ENCODE results near the gene NME5.

Gene NME5

DNA sequence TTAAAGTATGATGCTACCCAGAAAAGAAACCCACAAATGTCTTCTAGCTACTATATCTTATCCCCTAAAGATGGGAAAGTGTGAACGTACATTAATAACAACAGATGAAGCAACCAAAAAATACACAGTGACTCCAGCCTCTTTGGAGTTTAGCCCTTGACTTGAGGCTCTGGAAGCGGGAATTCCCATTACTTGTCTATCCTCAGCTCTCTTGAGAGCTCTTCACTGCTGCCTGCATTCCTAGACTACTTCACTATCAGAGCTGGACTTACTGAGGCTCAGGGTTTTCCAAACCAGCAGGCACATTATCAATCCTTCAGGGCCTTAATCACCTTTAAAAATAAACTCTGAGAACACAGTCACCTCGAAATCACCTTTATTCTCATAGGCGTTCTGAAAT lies 1.0 kb upstream of the NME5 start:
- no peak for DNase-seq (ENCODE audit: low read depth)
- H3K4me3 ChIP-seq (ENCODE audit: low read depth, low read length), result no peak overlapping the region
- TF ChIP-seq, protein P1, sequence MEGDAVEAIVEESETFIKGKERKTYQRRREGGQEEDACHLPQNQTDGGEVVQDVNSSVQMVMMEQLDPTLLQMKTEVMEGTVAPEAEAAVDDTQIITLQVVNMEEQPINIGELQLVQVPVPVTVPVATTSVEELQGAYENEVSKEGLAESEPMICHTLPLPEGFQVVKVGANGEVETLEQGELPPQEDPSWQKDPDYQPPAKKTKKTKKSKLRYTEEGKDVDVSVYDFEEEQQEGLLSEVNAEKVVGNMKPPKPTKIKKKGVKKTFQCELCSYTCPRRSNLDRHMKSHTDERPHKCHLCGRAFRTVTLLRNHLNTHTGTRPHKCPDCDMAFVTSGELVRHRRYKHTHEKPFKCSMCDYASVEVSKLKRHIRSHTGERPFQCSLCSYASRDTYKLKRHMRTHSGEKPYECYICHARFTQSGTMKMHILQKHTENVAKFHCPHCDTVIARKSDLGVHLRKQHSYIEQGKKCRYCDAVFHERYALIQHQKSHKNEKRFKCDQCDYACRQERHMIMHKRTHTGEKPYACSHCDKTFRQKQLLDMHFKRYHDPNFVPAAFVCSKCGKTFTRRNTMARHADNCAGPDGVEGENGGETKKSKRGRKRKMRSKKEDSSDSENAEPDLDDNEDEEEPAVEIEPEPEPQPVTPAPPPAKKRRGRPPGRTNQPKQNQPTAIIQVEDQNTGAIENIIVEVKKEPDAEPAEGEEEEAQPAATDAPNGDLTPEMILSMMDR (conservative IDR thresholded peaks at IDR 0.05; ENCODE audit: low read depth, low read length), result no peak

DNA sequence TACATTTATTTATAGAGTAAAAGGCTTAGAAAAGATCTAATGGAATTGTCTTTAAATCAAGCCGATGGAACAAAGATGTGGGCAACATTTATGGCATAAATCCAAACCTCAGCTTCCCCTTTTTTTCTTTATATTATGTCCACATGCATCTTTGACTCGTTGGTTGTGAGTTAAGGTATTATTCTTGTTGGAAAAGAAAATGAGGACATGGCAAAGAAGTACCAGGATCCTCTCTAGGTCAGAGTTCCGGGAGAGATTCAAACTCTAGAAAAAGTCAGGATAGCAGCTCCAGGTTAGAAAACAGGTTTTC lies 508 bp upstream of the NME5 start:
- no peak for DNase-seq (ENCODE audit: low read depth)
- TF ChIP-seq, protein P1 (conservative IDR thresholded peaks at IDR 0.05; ENCODE audit: low read depth, low read length), result no peak
- no peak overlapping the region for H3K4me3 ChIP-seq (ENCODE audit: low read depth, low read length)

DNA sequence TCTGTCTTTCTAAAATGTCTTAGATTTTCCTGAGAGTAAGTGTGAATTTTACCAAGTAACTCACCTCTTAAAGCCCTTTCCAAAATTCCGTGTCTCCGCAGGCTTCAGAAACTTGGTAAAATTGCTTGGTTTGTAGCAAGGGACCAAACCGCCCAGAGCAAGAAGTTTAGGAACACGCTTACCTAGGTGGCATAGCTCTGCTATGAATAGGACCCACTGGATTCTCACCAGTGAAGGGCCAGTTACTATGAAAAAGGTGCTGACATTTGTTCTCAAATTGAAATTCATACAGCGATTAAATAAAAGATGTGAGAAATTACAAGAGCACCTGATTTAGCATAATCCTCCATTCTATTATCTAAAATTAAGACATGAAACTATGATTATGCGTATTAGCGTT lies 6.7 kb downstream of the NME5 start:
- TF ChIP-seq, protein P1 (conservative IDR thresholded peaks at IDR 0.05; ENCODE audit: low read depth, low read length), result no peak
- DNase-seq (ENCODE audit: low read depth), result no peak
- H3K4me3 ChIP-seq (ENCODE audit: low read depth, low read length), result no peak overlapping the region

DNA sequence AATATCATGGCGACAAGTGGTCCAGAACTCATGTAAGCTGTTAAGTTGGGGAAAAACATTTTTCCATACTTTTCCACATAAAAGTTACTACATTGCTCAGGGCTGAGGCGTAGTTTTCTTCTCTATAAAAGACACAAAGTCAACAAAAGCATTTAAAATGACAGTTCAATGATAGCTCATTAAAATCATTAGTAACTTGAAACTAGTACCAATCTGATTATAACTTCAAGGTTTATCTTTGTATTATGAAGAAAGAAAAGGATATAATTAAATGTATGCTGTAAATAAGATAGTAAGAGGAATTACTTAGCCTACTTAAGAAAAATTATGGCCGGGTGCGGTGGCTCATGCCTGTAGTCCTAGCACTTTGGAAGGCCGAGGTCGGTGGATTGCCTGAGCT lies 9.9 kb downstream of the NME5 start:
- TF ChIP-seq, protein P1 (conservative IDR thresholded peaks at IDR 0.05; ENCODE audit: low read depth, low read length), result no peak
- H3K4me3 ChIP-seq (ENCODE audit: low read depth, low read length), result no peak overlapping the region
- no peak for DNase-seq (ENCODE audit: low read depth)

DNA sequence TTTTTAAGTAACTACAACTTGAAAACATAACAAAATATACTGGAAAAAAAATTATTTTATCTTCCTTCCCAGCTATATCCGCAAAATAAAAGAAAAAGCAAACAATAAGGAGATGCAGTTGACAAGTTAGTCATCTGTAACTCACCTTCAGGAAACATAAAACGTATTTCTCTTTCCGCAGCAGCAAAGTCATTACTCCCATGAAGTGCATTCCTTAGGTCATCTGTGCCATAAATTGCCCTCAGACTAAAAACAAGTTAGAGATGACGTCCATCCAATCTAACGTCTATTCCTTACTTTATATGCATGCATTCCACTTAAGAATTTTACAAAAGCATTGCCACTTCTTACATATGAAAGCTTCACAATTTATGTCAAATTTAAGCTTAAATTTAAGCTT lies 10.9 kb downstream of the NME5 start:
- TF ChIP-seq, protein P1 (conservative IDR thresholded peaks at IDR 0.05; ENCODE audit: low read depth, low read length), result no peak
- no peak overlapping the region for H3K4me3 ChIP-seq (ENCODE audit: low read depth, low read length)
- DNase-seq (ENCODE audit: low read depth), result no peak

DNA sequence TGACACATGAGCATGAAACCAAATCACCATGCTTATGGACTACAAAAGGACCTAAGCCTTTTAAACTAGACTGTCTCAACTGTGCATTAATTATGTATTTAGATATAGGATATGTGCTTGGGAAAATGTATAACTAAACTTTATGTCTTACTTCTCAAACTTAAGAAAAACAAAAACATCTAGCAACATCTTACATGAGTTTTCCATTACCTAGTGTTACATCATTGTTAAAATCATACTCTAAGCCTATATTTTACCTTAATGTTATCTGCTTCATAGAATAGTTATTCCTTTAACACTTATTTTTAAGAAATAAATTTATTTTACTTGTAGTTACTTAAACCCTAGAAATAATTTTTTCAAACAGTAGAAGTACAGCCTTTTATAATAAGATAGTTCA lies 24.0 kb downstream of the NME5 start:
- TF ChIP-seq, protein P1 (conservative IDR thresholded peaks at IDR 0.05; ENCODE audit: low read depth, low read length), result no peak
- H3K4me3 ChIP-seq (ENCODE audit: low read depth, low read length), result no peak overlapping the region
- no peak for DNase-seq (ENCODE audit: low read depth)

DNA sequence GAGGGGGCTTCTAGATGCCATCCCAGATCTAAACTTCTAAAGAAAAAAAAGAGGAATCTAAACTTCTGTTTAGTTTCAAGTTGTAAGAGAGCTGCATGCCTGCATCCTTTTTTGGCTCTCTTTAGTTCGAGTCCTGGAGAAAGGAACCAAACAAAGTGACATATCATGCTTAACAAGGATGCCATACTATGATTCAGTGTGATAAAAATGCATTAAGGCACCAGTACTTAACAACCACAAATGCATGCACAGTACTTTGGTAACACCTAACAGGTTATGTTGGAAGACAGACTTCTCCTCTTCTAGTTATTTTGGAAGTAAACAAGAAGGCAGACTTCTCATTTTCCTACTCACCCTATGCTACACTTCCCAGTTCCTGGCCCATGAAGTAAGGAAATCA lies 27.3 kb downstream of the NME5 start:
- DNase-seq (ENCODE audit: low read depth), result peak; percentile 6
- TF ChIP-seq, protein P1 (conservative IDR thresholded peaks at IDR 0.05; ENCODE audit: low read depth, low read length), result no peak
- no peak overlapping the region for H3K4me3 ChIP-seq (ENCODE audit: low read depth, low read length)

Measured in choroid plexus epithelial cell (primary cell).